MM.1S (cell line): ENCODE results near the gene EZH1.

Experiments
- DNase-seq: peaks from one replicate; pipeline ENCODE4 v3.0.0-alpha.2; 2015
- H2AFZ ChIP-seq: fragments of 300-600 bp; sonication (generic); 2 replicates; pipeline ENCODE4 v1.6.0; 2016; ENCODE audit warnings: antibody characterized with exemption, low read length
- H3F3A ChIP-seq: fragments of 300-600 bp; sonication (generic); 2 replicates; pipeline ENCODE4 v1.6.1; 2016; ENCODE audit warnings: mild to moderate bottlenecking, antibody characterized with exemption, low read length, moderate library complexity, mixed read lengths; ENCODE audit not compliant: insufficient read depth
- H3K27ac ChIP-seq: fragments of 300-600 bp; sonication (generic); 2 replicates; pipeline ENCODE4 v1.5.1; 2016; ENCODE audit warnings: mild to moderate bottlenecking, low read length
- H3K27me3 ChIP-seq: fragments of 300-600 bp; sonication (generic); replicated peaks from 2 replicates; pipeline ENCODE4 v1.6.0; 2016; ENCODE audit warnings: low read length; ENCODE audit not compliant: insufficient read depth
- H3K36me3 ChIP-seq: fragments of 300-600 bp; sonication (generic); replicated peaks from 2 replicates; pipeline ENCODE4 v1.6.1; 2016; ENCODE audit warnings: mild to moderate bottlenecking, low read length, mixed read lengths; ENCODE audit not compliant: insufficient read depth
- H3K4me1 ChIP-seq: fragments of 300-600 bp; sonication (generic); 2 replicates; pipeline ENCODE4 v1.6.1; 2016; ENCODE audit warnings: low read length, mixed read lengths
- H3K4me2 ChIP-seq: fragments of 300-600 bp; sonication (generic); 2 replicates; pipeline ENCODE4 v1.6.0; 2016; ENCODE audit warnings: low read depth, low read length
- H3K4me3 ChIP-seq: fragments of 300-600 bp; sonication (generic); 2 replicates; pipeline ENCODE4 v1.5.1; 2016; ENCODE audit warnings: low read length, mixed read lengths
- H3K79me2 ChIP-seq: fragments of 300-600 bp; sonication (generic); 2 replicates; pipeline ENCODE4 v1.6.1; 2016; ENCODE audit warnings: mixed run types, low read length, mixed read lengths
- H3K9ac ChIP-seq: fragments of 300-600 bp; sonication (generic); 2 replicates; pipeline ENCODE4 v1.6.1; 2016; ENCODE audit warnings: low read length, mixed read lengths
- H3K9me2 ChIP-seq: fragments of 300-600 bp; sonication (generic); replicated peaks from 2 replicates; pipeline ENCODE4 v1.6.1; 2016; ENCODE audit warnings: mild to moderate bottlenecking, low read length, mixed read lengths; ENCODE audit not compliant: insufficient read depth
- H3K9me3 ChIP-seq: fragments of 300-600 bp; sonication (generic); replicated peaks from 2 replicates; pipeline ENCODE4 v1.6.1; 2016; ENCODE audit warnings: mild to moderate bottlenecking, low read length, mixed read lengths; ENCODE audit not compliant: insufficient read depth
- H4K20me1 ChIP-seq: fragments of 300-600 bp; sonication (generic); 2 replicates; pipeline ENCODE4 v1.6.1; 2016; ENCODE audit warnings: mild to moderate bottlenecking, low read length, moderate library complexity, mixed read lengths; ENCODE audit not compliant: insufficient read depth
- EZH2 ChIP-seq: fragments of 300-600 bp; sonication (generic); optimal IDR thresholded peaks from 2 replicates; pipeline ENCODE3; 2017; ENCODE audit warnings: low read depth, mild to moderate bottlenecking, antibody characterized with exemption, low read length, mixed read lengths
- EZH2phosphoT487 ChIP-seq: fragments of 300-600 bp; sonication (generic); IDR thresholded peaks from 2 replicates; pipeline ENCODE4 v1.6.1; 2018; ENCODE audit warnings: antibody characterized with exemption, low read length
- TF ChIP-seq, protein P1 (sequence below): fragments of 300-600 bp; sonication (generic); IDR thresholded peaks from 2 replicates; pipeline ENCODE4 v1.5.1; 2016; ENCODE audit warnings: antibody characterized with exemption, low read length, mixed read lengths

The EZH1 gene

DNA sequence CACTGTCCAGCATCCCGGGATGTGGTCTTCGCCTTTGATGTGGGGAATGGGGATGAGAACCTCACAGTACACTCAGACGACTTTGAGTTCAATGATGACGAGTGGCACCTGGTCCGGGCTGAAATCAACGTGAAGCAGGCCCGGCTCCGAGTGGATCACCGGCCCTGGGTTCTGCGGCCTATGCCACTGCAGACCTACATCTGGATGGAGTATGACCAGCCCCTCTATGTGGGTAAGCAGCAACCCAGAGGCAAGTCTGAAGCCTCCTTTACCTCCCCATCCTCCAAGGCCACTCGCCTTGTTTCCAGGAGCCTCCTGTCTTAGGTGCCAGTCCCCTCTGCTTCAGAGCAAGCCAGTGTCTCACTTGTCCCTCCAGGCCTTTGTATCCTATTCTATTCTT, 52.4 kb downstream of the EZH1 start:
- TF ChIP-seq, protein P1, sequence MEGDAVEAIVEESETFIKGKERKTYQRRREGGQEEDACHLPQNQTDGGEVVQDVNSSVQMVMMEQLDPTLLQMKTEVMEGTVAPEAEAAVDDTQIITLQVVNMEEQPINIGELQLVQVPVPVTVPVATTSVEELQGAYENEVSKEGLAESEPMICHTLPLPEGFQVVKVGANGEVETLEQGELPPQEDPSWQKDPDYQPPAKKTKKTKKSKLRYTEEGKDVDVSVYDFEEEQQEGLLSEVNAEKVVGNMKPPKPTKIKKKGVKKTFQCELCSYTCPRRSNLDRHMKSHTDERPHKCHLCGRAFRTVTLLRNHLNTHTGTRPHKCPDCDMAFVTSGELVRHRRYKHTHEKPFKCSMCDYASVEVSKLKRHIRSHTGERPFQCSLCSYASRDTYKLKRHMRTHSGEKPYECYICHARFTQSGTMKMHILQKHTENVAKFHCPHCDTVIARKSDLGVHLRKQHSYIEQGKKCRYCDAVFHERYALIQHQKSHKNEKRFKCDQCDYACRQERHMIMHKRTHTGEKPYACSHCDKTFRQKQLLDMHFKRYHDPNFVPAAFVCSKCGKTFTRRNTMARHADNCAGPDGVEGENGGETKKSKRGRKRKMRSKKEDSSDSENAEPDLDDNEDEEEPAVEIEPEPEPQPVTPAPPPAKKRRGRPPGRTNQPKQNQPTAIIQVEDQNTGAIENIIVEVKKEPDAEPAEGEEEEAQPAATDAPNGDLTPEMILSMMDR = no peak
- TF ChIP-seq EZH2 (no peak), EZH2phosphoT487 (no peak)
- H3K36me3 ChIP-seq = no peaks in the 10 kb centered on the region
- H3K4me3 ChIP-seq = no peak overlapping the region
- H3K79me2 ChIP-seq = no peaks in the 10 kb centered on the region
- no peaks in the 10 kb centered on the region for H3K4me1 ChIP-seq
- no peak overlapping the region for H2AFZ ChIP-seq
- DNase-seq = no peak
- no peaks in the 10 kb centered on the region for H3K9me2 ChIP-seq
- H3K9ac ChIP-seq = no peak overlapping the region
- no peaks in the 10 kb centered on the region for H3K27me3 ChIP-seq
- H4K20me1 ChIP-seq = no peaks in the 10 kb centered on the region
- H3F3A ChIP-seq = no peaks in the 10 kb centered on the region
- H3K9me3 ChIP-seq = no peaks in the 10 kb centered on the region
- H3K27ac ChIP-seq = no peak overlapping the region
- no peak overlapping the region for H3K4me2 ChIP-seq

DNA sequence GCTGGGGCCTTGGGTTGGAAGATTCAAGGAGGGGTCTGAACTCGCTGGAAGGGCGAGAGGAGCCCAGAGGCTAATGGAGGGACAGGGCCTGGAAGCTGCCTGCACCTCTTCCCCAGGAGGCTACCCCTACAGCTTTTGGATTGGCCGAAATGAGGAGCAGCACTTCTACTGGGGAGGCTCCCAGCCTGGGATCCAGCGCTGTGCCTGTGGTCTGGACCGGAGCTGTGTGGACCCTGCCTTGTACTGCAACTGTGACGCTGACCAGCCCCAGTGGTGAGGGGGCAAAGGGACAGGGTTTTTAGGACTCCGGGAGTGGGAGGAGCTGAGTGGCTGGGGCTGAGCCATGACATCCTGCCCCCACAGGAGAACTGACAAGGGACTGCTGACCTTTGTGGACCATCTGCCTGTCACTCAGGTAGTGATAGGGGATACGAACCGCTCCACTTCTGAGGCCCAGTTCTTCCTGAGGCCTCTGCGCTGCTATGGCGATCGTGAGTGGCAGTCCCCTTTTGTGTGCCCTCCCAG, 53.8 kb downstream of the EZH1 start:
- Histone ChIP-seq H3K4me1 (no peaks in the 10 kb centered on the region), H2AFZ (no peak overlapping the region), H3K9me2 (no peaks in the 10 kb centered on the region), H3K9me3 (no peaks in the 10 kb centered on the region), H3K4me2 (no peak overlapping the region), H3K27me3 (no peaks in the 10 kb centered on the region), H3F3A (no peaks in the 10 kb centered on the region), H3K9ac (no peak overlapping the region), H3K36me3 (no peaks in the 10 kb centered on the region), H3K79me2 (no peaks in the 10 kb centered on the region), H4K20me1 (no peaks in the 10 kb centered on the region), H3K27ac (no peak overlapping the region), H3K4me3 (no peak overlapping the region)
- DNase-seq = no peak
- TF ChIP-seq EZH2 (no peak), EZH2phosphoT487 (no peak)
- TF ChIP-seq, protein P1 = no peak

DNA sequence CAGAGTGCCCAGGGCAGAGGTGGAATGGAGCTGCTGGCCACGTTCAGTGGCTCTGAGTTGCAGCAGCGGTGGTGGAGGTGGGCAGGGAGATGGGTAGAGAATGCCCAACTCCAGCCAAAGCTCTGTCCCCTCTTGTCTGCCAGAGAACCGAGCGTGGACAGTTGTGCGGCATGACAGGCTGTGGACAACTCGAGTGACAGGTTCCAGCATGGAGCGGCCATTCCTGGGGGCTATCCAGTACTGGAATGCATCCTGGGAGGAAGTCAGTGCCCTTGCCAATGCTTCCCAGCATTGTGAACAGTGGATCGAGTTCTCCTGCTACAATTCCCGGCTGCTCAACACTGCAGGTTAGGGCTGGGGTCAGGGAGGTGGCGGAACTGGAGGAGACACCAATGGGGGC, 54.2 kb downstream of the EZH1 start:
- H3K36me3 ChIP-seq = no peaks in the 10 kb centered on the region
- no peak overlapping the region for H3K9ac ChIP-seq
- DNase-seq = no peak
- H3K4me1 ChIP-seq = no peaks in the 10 kb centered on the region
- no peaks in the 10 kb centered on the region for H3K9me3 ChIP-seq
- no peaks in the 10 kb centered on the region for H3K27me3 ChIP-seq
- H3K9me2 ChIP-seq = no peaks in the 10 kb centered on the region
- H2AFZ ChIP-seq = no peak overlapping the region
- no peak overlapping the region for H3K27ac ChIP-seq
- no peaks in the 10 kb centered on the region for H3K79me2 ChIP-seq
- no peak overlapping the region for H3K4me3 ChIP-seq
- no peaks in the 10 kb centered on the region for H4K20me1 ChIP-seq
- TF ChIP-seq, protein P1 = no peak
- no peak for TF ChIP-seq EZH2phosphoT487
- no peak for TF ChIP-seq EZH2
- no peak overlapping the region for H3K4me2 ChIP-seq
- no peaks in the 10 kb centered on the region for H3F3A ChIP-seq
